Stomach (tissue), 4 donors: ENCODE results near the gene CLEC4F.

Experiments
- EP300 ChIP-seq: sonication (generic); formaldehyde crosslinking; IDR thresholded peaks from one replicate; pipeline ENCODE4 v1.6.1; 2017; ENCODE audit warnings: antibody characterized with exemption
- POLR2A ChIP-seq, 4 donors: fragments of 450-650 bp; IDR thresholded peaks; one replicate each; pipeline ENCODE4 v1.6.1; 2016; ENCODE audit warnings: antibody characterized with exemption in 4 of 4, control low read depth in 2 of 4, mild to moderate bottlenecking in 1 of 4, moderate library complexity in 1 of 4
- TF ChIP-seq, protein P1 (sequence below), 7 experiments: fragments of 450-650 bp in 4 of 7; fragments of 200-600 bp in 3 of 7; sonication (generic) in 3 of 7; IDR thresholded peaks; one replicate each; pipeline ENCODE4 v1.5.1; 2016 to 2019; ENCODE audit warnings: antibody characterized with exemption in 7 of 7, control low read depth in 2 of 7, mild to moderate bottlenecking in 1 of 7

DNA sequence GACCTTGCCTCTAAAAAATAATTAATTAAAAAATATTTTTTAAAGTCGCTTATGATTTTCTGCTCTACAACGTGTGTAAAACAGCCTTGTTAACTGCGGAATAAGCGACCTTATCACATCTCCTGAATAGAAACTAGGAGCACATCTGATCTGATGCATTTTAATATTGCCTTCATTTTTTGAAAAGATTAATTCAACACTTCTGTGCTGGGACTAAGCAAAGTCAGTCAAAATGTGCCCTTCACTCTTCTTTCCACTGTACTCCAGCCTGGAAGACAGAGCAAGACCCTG, 12.6 kb downstream of the CLEC4F start:
- no peak for TF ChIP-seq EP300
- TF ChIP-seq, protein P1, sequence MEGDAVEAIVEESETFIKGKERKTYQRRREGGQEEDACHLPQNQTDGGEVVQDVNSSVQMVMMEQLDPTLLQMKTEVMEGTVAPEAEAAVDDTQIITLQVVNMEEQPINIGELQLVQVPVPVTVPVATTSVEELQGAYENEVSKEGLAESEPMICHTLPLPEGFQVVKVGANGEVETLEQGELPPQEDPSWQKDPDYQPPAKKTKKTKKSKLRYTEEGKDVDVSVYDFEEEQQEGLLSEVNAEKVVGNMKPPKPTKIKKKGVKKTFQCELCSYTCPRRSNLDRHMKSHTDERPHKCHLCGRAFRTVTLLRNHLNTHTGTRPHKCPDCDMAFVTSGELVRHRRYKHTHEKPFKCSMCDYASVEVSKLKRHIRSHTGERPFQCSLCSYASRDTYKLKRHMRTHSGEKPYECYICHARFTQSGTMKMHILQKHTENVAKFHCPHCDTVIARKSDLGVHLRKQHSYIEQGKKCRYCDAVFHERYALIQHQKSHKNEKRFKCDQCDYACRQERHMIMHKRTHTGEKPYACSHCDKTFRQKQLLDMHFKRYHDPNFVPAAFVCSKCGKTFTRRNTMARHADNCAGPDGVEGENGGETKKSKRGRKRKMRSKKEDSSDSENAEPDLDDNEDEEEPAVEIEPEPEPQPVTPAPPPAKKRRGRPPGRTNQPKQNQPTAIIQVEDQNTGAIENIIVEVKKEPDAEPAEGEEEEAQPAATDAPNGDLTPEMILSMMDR (IDR thresholded peaks at IDR 0.05) = no peak
- no peak for TF ChIP-seq POLR2A (IDR thresholded peaks at IDR 0.05)
